Mesendoderm (in vitro differentiated cells): ENCODE measurements around the gene PPDPF.

Source experiments
- DNase-seq: peaks from one replicate; pipeline ENCODE4 v3.0.0; 2013
- H2AK5ac ChIP-seq: 2 replicates; pipeline ENCODE4 v1.6.1; 2013; ENCODE audit warnings: low read length, inconsistent platforms
- H2BK120ac ChIP-seq: 2 replicates; pipeline ENCODE4 v1.6.1; 2013; ENCODE audit warnings: low read depth, mild to moderate bottlenecking, low read length, moderate library complexity, mixed read lengths
- H2BK15ac ChIP-seq: replicated peaks from 2 replicates; pipeline ENCODE4 v1.6.1; 2013; ENCODE audit warnings: low read depth, mild to moderate bottlenecking, moderate library complexity
- H2BK5ac ChIP-seq: 2 replicates; pipeline ENCODE4 v1.6.1; 2013; ENCODE audit warnings: low read length, inconsistent platforms
- H3K18ac ChIP-seq: 2 replicates; pipeline ENCODE4 v1.6.1; 2013; ENCODE audit warnings: mild to moderate bottlenecking, low read length, mixed read lengths
- H3K23ac ChIP-seq: one replicate; pipeline ENCODE4 v1.6.1; 2013; ENCODE audit warnings: low read length
- H3K27ac ChIP-seq: 2 replicates; pipeline ENCODE4 v1.5.1; 2013; ENCODE audit warnings: low read depth, mild to moderate bottlenecking, inconsistent platforms, low read length, moderate library complexity
- H3K27me3 ChIP-seq: 2 replicates; pipeline ENCODE4 v1.6.1; 2013; ENCODE audit warnings: low read length, control low read depth, mild to moderate bottlenecking, inconsistent platforms; ENCODE audit not compliant: insufficient read depth, poor library complexity
- H3K36me3 ChIP-seq: 2 replicates; pipeline ENCODE4 v1.6.1; 2013; ENCODE audit warnings: low read length, inconsistent platforms; ENCODE audit not compliant: control insufficient read depth, insufficient read depth
- H3K4ac ChIP-seq: one replicate; pipeline ENCODE4 v1.6.1; 2013; ENCODE audit warnings: low read depth, mild to moderate bottlenecking, low read length, moderate library complexity
- H3K4me1 ChIP-seq: 2 replicates; pipeline ENCODE4 v1.6.1; 2013; ENCODE audit warnings: low read depth, low read length, inconsistent platforms; ENCODE audit not compliant: control insufficient read depth
- H3K4me2 ChIP-seq: 2 replicates; pipeline ENCODE4 v1.6.1; 2013; ENCODE audit warnings: low read length
- H3K4me3 ChIP-seq: 2 replicates; pipeline ENCODE4 v1.5.1; 2013; ENCODE audit warnings: mild to moderate bottlenecking, low read length
- H3K56ac ChIP-seq: one replicate; pipeline ENCODE4 v1.6.1; 2013; ENCODE audit warnings: low read length
- H3K79me1 ChIP-seq: 2 replicates; pipeline ENCODE4 v1.6.1; 2013; ENCODE audit warnings: low read length, inconsistent platforms
- H3K79me2 ChIP-seq: 2 replicates; pipeline ENCODE4 v1.6.1; 2013; ENCODE audit warnings: mild to moderate bottlenecking, low read length; ENCODE audit not compliant: control insufficient read depth, insufficient read depth
- H3K9ac ChIP-seq: 2 replicates; pipeline ENCODE4 v1.6.1; 2013; ENCODE audit warnings: low read length, inconsistent platforms
- H4K5ac ChIP-seq: one replicate; pipeline ENCODE4 v1.6.1; 2013; ENCODE audit warnings: low read length
- H4K8ac ChIP-seq: one replicate; pipeline ENCODE4 v1.6.1; 2013; ENCODE audit warnings: low read depth, mild to moderate bottlenecking, control low read depth, low read length, moderate library complexity
- WGBS: extraction: QIAGEN DNeasy Blood & Tissue Kit; methylation state at CpG from one replicate; pipeline ENCODE4 v1.1.7; 2013; ENCODE audit warnings: low lambda C conversion rate, missing lambda C conversion rate; ENCODE audit not compliant: insufficient coverage; ENCODE audit errors: extremely low coverage; 5-methylcytosine and 5-hydroxymethylcytosine counted together

The PPDPF gene

GRCh38 chr20:63497138-63497945 is 23.2 kb upstream of the PPDPF start:
- Histone ChIP-seq H3K27me3 (peaks cover 2% of the 10 kb centered on the region), H3K23ac (no peak overlapping the region), H2BK5ac (no peak overlapping the region), H4K8ac (no peak overlapping the region), H3K79me2 (no peaks in the 10 kb centered on the region), H3K56ac (no peak overlapping the region), H2BK120ac (no peak overlapping the region), H3K36me3 (no peaks in the 10 kb centered on the region), H2AK5ac (no peak overlapping the region), H3K79me1 (no peaks in the 10 kb centered on the region), H3K18ac (no peak overlapping the region), H3K4me1 (no peaks in the 10 kb centered on the region), H3K27ac (no peak overlapping the region), H4K5ac (no peak overlapping the region), H3K4me2 (no peak overlapping the region), H3K4me3 (no peak overlapping the region), H2BK15ac (no peak overlapping the region), H3K4ac (no peak overlapping the region), H3K9ac (no peak overlapping the region)
- no CpG with 5 or more reads among the region's 20 CpGs for WGBS
- no peak for DNase-seq

- Histone ChIP-seq H3K79me1 (no peaks in the 10 kb centered on the region), H3K27me3 (peaks cover 2% of the 10 kb centered on the region), H4K5ac (no peak overlapping the region), H3K36me3 (no peaks in the 10 kb centered on the region), H3K4me2 (no peak overlapping the region), H3K18ac (peak overlapping the region; percentile 8), H2AK5ac (no peak overlapping the region), H3K23ac (no peak overlapping the region), H2BK5ac (no peak overlapping the region), H2BK120ac (no peak overlapping the region), H3K79me2 (no peaks in the 10 kb centered on the region), H3K9ac (peak overlapping the region; percentile 21), H4K8ac (no peak overlapping the region), H2BK15ac (no peak overlapping the region), H3K56ac (peak overlapping the region; percentile 25), H3K27ac (no peak overlapping the region), H3K4ac (peak overlapping the region; percentile 1), H3K4me1 (no peaks in the 10 kb centered on the region), H3K4me3 (no peak overlapping the region)
- no CpG with 5 or more reads among the region's 60 CpGs for WGBS
- DNase-seq, result peak; percentile 64
These were observed 22.3 kb upstream of the PPDPF start for GRCh38 chr20:63497946-63498935.

GRCh38 chr20:63498960-63499337 is 21.6 kb upstream of the PPDPF start, which contains the start of gene EEF1A2:
TSS of gene EEF1A2 (minus strand) at chr20:63499083. CDS start at chr20:63497763, 1,320 bp downstream.
- no peak within 1 kb of the TSS for H2BK15ac ChIP-seq
- H3K36me3 ChIP-seq, result no peaks in the 10 kb centered on the region
- no peak within 1 kb of the TSS for H3K4me3 ChIP-seq
- no peaks in the 10 kb centered on the region for H3K4me1 ChIP-seq
- peak within 1 kb of the TSS; percentile 49 for H3K56ac ChIP-seq
- peak within 1 kb of the TSS; percentile 8 for H3K18ac ChIP-seq
- no peak within 1 kb of the TSS for H4K8ac ChIP-seq
- no CpG with 5 or more reads among the region's 58 CpGs for WGBS
- H3K79me2 ChIP-seq, result no peaks in the 10 kb centered on the region
- H3K27ac ChIP-seq, result no peak within 1 kb of the TSS
- H3K79me1 ChIP-seq, result no peaks in the 10 kb centered on the region
- peak within 1 kb of the TSS; percentile 1 for H3K4ac ChIP-seq
- peak within 1 kb of the TSS; percentile 21 for H3K9ac ChIP-seq
- H3K4me2 ChIP-seq, result no peak within 1 kb of the TSS
- no peak within 1 kb of the TSS for H3K23ac ChIP-seq
- H3K27me3 ChIP-seq, result peaks cover 2% of the 10 kb centered on the region
- no peak within 1 kb of the TSS for H2AK5ac ChIP-seq
- no peak within 1 kb of the TSS for H2BK120ac ChIP-seq
- H4K5ac ChIP-seq, result no peak within 1 kb of the TSS
- DNase-seq, result no peak
- H2BK5ac ChIP-seq, result no peak within 1 kb of the TSS

- peaks cover 2% of the 10 kb centered on the region for H3K27me3 ChIP-seq
- H3K18ac ChIP-seq, result no peak overlapping the region
- H4K8ac ChIP-seq, result no peak overlapping the region
- H4K5ac ChIP-seq, result no peak overlapping the region
- no peak overlapping the region for H3K4me2 ChIP-seq
- H3K79me2 ChIP-seq, result no peaks in the 10 kb centered on the region
- H3K23ac ChIP-seq, result no peak overlapping the region
- no peak overlapping the region for H2BK5ac ChIP-seq
- H3K36me3 ChIP-seq, result no peaks in the 10 kb centered on the region
- WGBS, result no CpG with 5 or more reads among the region's 48 CpGs
- no peak overlapping the region for H3K4ac ChIP-seq
- peak overlapping the region; percentile 49 for H3K56ac ChIP-seq
- H3K4me1 ChIP-seq, result no peaks in the 10 kb centered on the region
- peak overlapping the region; percentile 16 for H3K9ac ChIP-seq
- no peak overlapping the region for H2BK120ac ChIP-seq
- no peak overlapping the region for H3K4me3 ChIP-seq
- no peak for DNase-seq
- no peak overlapping the region for H3K27ac ChIP-seq
- H2BK15ac ChIP-seq, result no peak overlapping the region
- no peaks in the 10 kb centered on the region for H3K79me1 ChIP-seq
- H2AK5ac ChIP-seq, result no peak overlapping the region
These were observed 21.1 kb upstream of the PPDPF start for GRCh38 chr20:63499338-63499969.

- Histone ChIP-seq H2BK5ac (no peak overlapping the region), H3K79me1 (no peaks in the 10 kb centered on the region), H4K8ac (no peak overlapping the region), H3K4ac (no peak overlapping the region), H2BK15ac (no peak overlapping the region), H3K4me2 (no peak overlapping the region), H3K4me1 (no peaks in the 10 kb centered on the region), H3K18ac (no peak overlapping the region), H3K27ac (no peak overlapping the region), H4K5ac (no peak overlapping the region), H3K27me3 (peaks cover 2% of the 10 kb centered on the region), H3K79me2 (no peaks in the 10 kb centered on the region), H3K9ac (no peak overlapping the region), H2BK120ac (no peak overlapping the region), H3K4me3 (no peak overlapping the region), H2AK5ac (no peak overlapping the region), H3K36me3 (no peaks in the 10 kb centered on the region), H3K23ac (no peak overlapping the region), H3K56ac (no peak overlapping the region)
- DNase-seq, result no peak
- whole genome bisulfite sequencing, result no CpG with 5 or more reads among the region's 24 CpGs
These were observed 20.2 kb upstream of the PPDPF start for GRCh38 chr20:63500151-63500901.
